Heart right ventricle (tissue), 16 donors: ENCODE measurements around the gene FOLR1. TPM values are rescaled to one million over a fixed set of nuclear protein-coding genes. Genes with fewer than 3 reads are reported as not detected.
"Not testable (repeated sequence)": the region's sequence is repeated elsewhere in the genome, so short reads cannot be mapped to it uniquely, and the experiment has no call there.

Source experiments
- ATAC-seq, 8 donors: fragments of 200-7000 bp; cut with Tn5 transposase; one replicate each; pipeline ENCODE4 v1.9.1; 2020; ENCODE audit warnings: mild to moderate bottlenecking in 8 of 8, moderate library complexity in 8 of 8, moderate number of reproducible peaks in 1 of 8
- DNase-seq, 2 donors: peaks; one replicate each; pipeline ENCODE4 v3.0.0-alpha.2; 2020
- H3K27ac ChIP-seq, 10 donors: fragments of 200-600 bp; sonication (generic) in 2 of 10; one replicate each; pipeline versions ENCODE4 v1.5.0 to v1.8.0; 2020 to 2022; ENCODE audit warnings: mild to moderate bottlenecking in 3 of 10
- H3K27me3 ChIP-seq, 7 donors: fragments of 200-600 bp; one replicate each; pipeline ENCODE4 v1.8.0; 2021 to 2022; ENCODE audit warnings: mild to moderate bottlenecking in 2 of 7
- H3K36me3 ChIP-seq, 9 donors: fragments of 200-600 bp; sonication (generic) in 1 of 9; one replicate each; pipeline versions ENCODE4 v1.5.0 to v1.8.0; 2020 to 2022; ENCODE audit warnings: mild to moderate bottlenecking in 2 of 9
- H3K4me1 ChIP-seq, 9 donors: fragments of 200-600 bp; sonication (generic) in 1 of 9; one replicate each; pipeline versions ENCODE4 v1.5.0 to v1.8.0; 2020 to 2022; ENCODE audit warnings: mild to moderate bottlenecking in 4 of 9
- H3K4me3 ChIP-seq, 10 donors: fragments of 200-600 bp; sonication (generic) in 2 of 10; one replicate each; pipeline versions ENCODE4 v1.5.0 to v1.8.0; 2020 to 2022; ENCODE audit warnings: mild to moderate bottlenecking in 7 of 10, moderate library complexity in 2 of 10
- H3K9me3 ChIP-seq, 11 donors: fragments of 200-600 bp in 10 of 11; sonication (generic) in 2 of 11; one replicate each; pipeline versions ENCODE4 v1.5.0 to v1.8.0; 2013 to 2022; ENCODE audit warnings: mild to moderate bottlenecking in 2 of 11, control low read depth in 1 of 11, moderate library complexity in 1 of 11
- CTCF ChIP-seq, 9 donors: fragments of 200-600 bp; sonication (generic) in 2 of 9; IDR thresholded peaks; one replicate each; pipeline versions ENCODE4 v1.5.0 to v1.8.0; 2021 to 2022; ENCODE audit warnings: antibody characterized with exemption in 9 of 9, mild to moderate bottlenecking in 5 of 9, moderate library complexity in 1 of 9
- WGBS, 2 donors: extraction: QIAGEN DNeasy Blood & Tissue Kit; methylation state at CpG; one replicate each; pipeline ENCODE4 v1.1.7; 2013; ENCODE audit warnings: inconsistent platforms in 1 of 2; 5-methylcytosine and 5-hydroxymethylcytosine counted together
- intact Hi-C, 10 donors: fragments of 100-400 bp; cut with DNase I; formaldehyde crosslinking; loops; one replicate each; pipeline versions ENCODE4 v1.11.1 to v1.14.2; 2022
- polyA plus RNA-seq, 2 donors: library from polyadenylated mRNA; stranded (reverse); fragments of 200-250 nt; gene quantifications; one replicate each; pipeline ENCODE4 v1.2.3, GENCODE V29; 2013
- total RNA-seq, 10 donors: library from RNA; stranded (reverse); fragmentation: NEBNext Ultra II Directional in 3 of 10; extraction: Animal tissue kit (Norgen Biotek cat#: 25700) in 3 of 10; gene quantifications; one replicate each; pipeline versions ENCODE4 v1.2.1 to v1.2.4, GENCODE V29; 2021 to 2023
- donor health status: Arrhythmogenic right ventricular cardiomyopathy.
- donor health status: ischemic (EF 13 %, LVEDD 7.1; RV severe dilation, severe dysfunction).
- donor health status: healthy with polysubstance abuse.
- donor health status: DM: no; HTN: yes; CAD: no.
- donor health status: DM: no; HTN: no; CAD: no.
- donor health status: ischemic (EF 25% LVEDD 6.9; RV normal size, moderate dysfunction).
- donor health status: ischemic (EF 25% LVEDD 5.7; RV mildly dilated, moderate dysfunction).
- donor health status: healthy.
- donor health status: DM: yes; HTN: yes; CAD: no.
- donor health status: Ischemic cardiomyopathy.
- donor health status: ischemic (EF 35%, LVEDD 5.7; RV mildly dilated, moderate dysfunction).
- donor health status: nonischemic (EF 11% LVEDD 7.7; RV severe dilation, severe dysfunction).
- donor health status: DM: yes; HTN: yes; CAD: no.
- donor health status: PGD.
- donor health status: ischemic (EF 29% LVEDD 5.4; RV normal size, mild dysfunction).
- donor health status: nonischemic (EF 23%, LVEDD 6.1; RV moderate dilation, normal function).

The FOLR1 gene
- total and polyA plus RNA-seq, 12 donors = 0.16 to 1.4 (median 0.42) TPM; not detected in 3

DNA sequence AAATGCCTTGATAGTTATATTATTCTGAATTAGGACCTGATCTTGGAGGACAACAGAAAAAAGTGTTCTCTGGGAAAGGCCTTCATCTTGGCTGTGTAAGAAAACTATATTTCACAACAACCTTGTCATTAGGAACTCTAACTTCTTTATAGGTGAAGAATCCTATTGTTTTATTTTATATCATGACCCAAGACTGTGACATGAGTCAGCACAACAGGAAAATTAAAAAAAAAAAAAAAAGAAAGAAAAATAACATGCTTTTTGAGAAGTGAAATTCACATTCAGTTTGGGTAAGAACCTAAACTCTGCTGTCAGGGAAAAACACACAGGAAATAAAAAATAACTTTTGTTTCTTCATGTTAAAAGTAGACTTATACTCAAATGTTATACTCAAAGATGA, 12.9 kb downstream of the FOLR1 start:
- DNase-seq = no peak
- intact Hi-C loops = no loop called here
- ATAC-seq = no peak
- TF ChIP-seq CTCF (IDR thresholded peaks at IDR 0.05) = no peak
- no peaks in the 10 kb centered on the region for H3K36me3 ChIP-seq
- H3K27ac ChIP-seq = peak overlapping the region in 1 of 10 donors; percentile 49
- peaks cover 0 to 17% (median 0%) of the 10 kb centered on the region in 9 donors for H3K4me1 ChIP-seq
- H3K9me3 ChIP-seq = peaks cover 0 to 14% (median 8%) of the 10 kb centered on the region in 11 donors
- H3K27me3 ChIP-seq = no peaks in the 10 kb centered on the region
- no peak overlapping the region for H3K4me3 ChIP-seq

GRCh38 chr11:72206794-72207193, 14.9 kb downstream of the FOLR1 start:
- ATAC-seq, DNase-seq: not testable (repeated sequence)

DNA sequence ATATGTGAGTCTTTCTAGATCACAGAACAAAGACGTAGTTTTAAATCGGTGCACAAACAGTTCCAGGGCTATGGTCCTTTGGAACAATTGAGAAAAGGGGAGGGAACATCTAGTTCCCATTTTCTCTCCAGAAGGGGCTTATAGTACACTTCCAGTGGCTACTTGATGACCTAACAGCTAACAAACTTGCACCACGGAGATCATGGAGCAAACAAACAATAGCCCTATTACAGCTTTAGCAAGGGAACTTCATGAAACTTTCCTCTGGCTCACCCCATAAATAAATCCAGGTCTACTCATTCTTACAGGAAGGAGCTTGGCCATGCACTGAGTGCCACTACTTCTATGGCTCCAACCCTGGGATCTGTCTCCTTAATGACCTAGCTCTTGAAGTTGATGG, 16.3 kb downstream of the FOLR1 start:
- no peak for DNase-seq
- Histone ChIP-seq H3K27me3 (peaks cover 0 to 6% (median 0%) of the 10 kb centered on the region in 7 donors), H3K4me3 (no peak overlapping the region), H3K9me3 (peaks cover 0 to 22% (median 12%) of the 10 kb centered on the region in 11 donors), H3K4me1 (peaks cover 0 to 17% (median 0%) of the 10 kb centered on the region in 9 donors), H3K27ac (peak overlapping the region in 1 of 10 donors; percentile 8), H3K36me3 (no peaks in the 10 kb centered on the region)
- intact Hi-C loops = no loop called here
- no peak for TF ChIP-seq CTCF (IDR thresholded peaks at IDR 0.05)
- WGBS, 2 donors = 82% methylated on average over 3 of the region's 3 CpGs
- peak in 1 of 8 donors; percentile 72 for ATAC-seq

More at GRCh38 chr11:72206794-72207193, 14.9 kb downstream of the FOLR1 start:
- H3K27ac ChIP-seq, H3K36me3 ChIP-seq, H3K27me3 ChIP-seq, intact Hi-C loops, H3K4me3 ChIP-seq: not testable (repeated sequence)
- WGBS, 2 donors = 92 to 93% methylated on average over 2 of the region's 2 CpGs
- H3K4me1 ChIP-seq = peaks cover 0 to 17% (median 0%) of the 10 kb centered on the region in 9 donors
- peaks cover 0 to 22% (median 12%) of the 10 kb centered on the region in 11 donors for H3K9me3 ChIP-seq

DNA sequence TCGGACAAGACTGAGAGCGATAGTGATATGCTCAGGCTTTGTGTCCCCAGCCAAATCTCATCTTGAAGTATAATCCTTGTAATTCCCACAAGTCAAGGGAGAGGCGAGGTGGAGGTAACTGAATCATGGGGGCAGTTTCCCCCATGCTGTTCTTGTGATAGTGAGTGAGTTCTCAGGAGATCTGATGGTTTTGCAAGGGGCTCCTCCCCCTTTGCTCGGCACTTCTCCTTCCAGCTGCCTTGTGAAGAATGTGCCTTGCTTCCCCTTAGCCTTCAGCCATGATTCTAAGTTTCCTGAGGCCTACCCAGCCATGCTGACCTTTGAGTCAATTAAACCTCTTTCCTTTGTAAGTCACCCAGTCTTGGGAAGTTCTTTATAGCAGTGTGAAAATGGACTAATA, 17.2 kb downstream of the FOLR1 start:
- no peaks in the 10 kb centered on the region for H3K36me3 ChIP-seq
- DNase-seq (no peak), ATAC-seq (no peak)
- peaks cover 0 to 22% (median 12%) of the 10 kb centered on the region in 11 donors for H3K9me3 ChIP-seq
- H3K27me3 ChIP-seq = peaks cover 0 to 6% (median 0%) of the 10 kb centered on the region in 7 donors
- H3K4me1 ChIP-seq = peaks cover 0 to 17% (median 0%) of the 10 kb centered on the region in 9 donors
- H3K27ac ChIP-seq = peak overlapping the region in 1 of 10 donors; percentile 8
- TF ChIP-seq CTCF (IDR thresholded peaks at IDR 0.05) = no peak
- intact Hi-C loops = no loop called here
- WGBS, 2 donors = 75 to 76% methylated on average over 4 of the region's 4 CpGs
- no peak overlapping the region for H3K4me3 ChIP-seq

GRCh38 chr11:72216638-72217037, 24.7 kb downstream of the FOLR1 start, which contains the start of gene FOLR2:
FOLR2 (plus strand) TSS chr11:72216794; CDS start chr11:72218585, 1,791 bp downstream.
- H3K27me3 ChIP-seq = peaks cover 0 to 21% (median 0%) of the 10 kb centered on the region in 7 donors
- intact Hi-C loops = no loop called here
- H3K4me1 ChIP-seq = peaks cover 0 to 16% (median 0%) of the 10 kb centered on the region in 9 donors
- H3K4me3 ChIP-seq = peak within 1 kb of the TSS in 5 of 10 donors; percentile 3 to 43 (median 26)
- ATAC-seq (peak in 4 of 8 donors; percentile 46 to 57 (median 46)), DNase-seq (no peak)
- 73 to 82% methylated on average over 6 of the region's 6 CpGs for WGBS, 2 donors
- H3K36me3 ChIP-seq = no peaks in the 10 kb centered on the region
- no peaks in the 10 kb centered on the region for H3K9me3 ChIP-seq
- no peak for TF ChIP-seq CTCF (IDR thresholded peaks at IDR 0.05)
- H3K27ac ChIP-seq = peak within 1 kb of the TSS in 3 of 10 donors; percentile 1 to 84 (median 23)
